Neural cell (in vitro differentiated cells): ENCODE data around the gene TMEM11.

ENCODE experiments used
- CTCF ChIP-seq: fragments of 450-650 bp; IDR thresholded peaks from 2 replicates; pipeline ENCODE4 v1.5.1; 2014; ENCODE audit warnings: antibody characterized with exemption, mild to moderate bottlenecking, moderate library complexity; ENCODE audit not compliant: poor library complexity, severe bottlenecking
- EZH2 ChIP-seq: fragments of 200-600, 300-800 bp; shearing (Covaris generic), sonication (generic); IDR thresholded peaks from 2 replicates; pipeline ENCODE4 v1.6.1; 2014; ENCODE audit warnings: antibody characterized with exemption, low read length, borderline replicate concordance, mild to moderate bottlenecking; ENCODE audit not compliant: insufficient read depth, poor library complexity, severe bottlenecking

DNA sequence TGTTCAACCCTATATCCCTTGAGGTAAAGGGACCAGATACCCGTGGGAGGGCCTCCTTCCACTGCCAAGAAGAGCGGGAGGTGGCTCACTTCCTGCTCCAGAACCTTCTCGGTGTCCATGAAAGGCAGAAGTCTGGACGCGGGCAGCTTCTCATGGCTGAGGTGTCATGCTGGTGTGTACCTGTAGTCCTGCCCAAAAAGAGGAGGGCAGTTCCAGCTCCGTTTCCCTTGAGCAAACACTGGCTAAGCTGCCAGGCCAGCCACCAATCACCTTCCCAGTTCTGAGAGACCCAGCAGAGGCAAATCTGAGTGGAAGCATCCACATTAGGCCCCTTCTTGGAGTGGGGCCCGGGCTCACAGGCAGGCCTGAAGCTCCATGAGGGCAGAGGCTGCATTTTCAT, 5.6 kb downstream of the TMEM11 start:
- TF ChIP-seq CTCF = no peak
- TF ChIP-seq EZH2 = no peak
